HG03342 (cell line): ENCODE results near the gene NRIP2.
"Not testable (repeated sequence)": the region's sequence is repeated elsewhere in the genome, so short reads cannot be mapped to it uniquely, and the experiment has no call there.

Source experiments
- ATAC-seq: cut with Tn5 transposase; IDR thresholded peaks from one replicate; pipeline ENCODE4 v1.9.1; 2021; ENCODE audit warnings: mild to moderate bottlenecking, moderate library complexity; ENCODE audit not compliant: unreplicated experiment

The NRIP2 gene, protein sequence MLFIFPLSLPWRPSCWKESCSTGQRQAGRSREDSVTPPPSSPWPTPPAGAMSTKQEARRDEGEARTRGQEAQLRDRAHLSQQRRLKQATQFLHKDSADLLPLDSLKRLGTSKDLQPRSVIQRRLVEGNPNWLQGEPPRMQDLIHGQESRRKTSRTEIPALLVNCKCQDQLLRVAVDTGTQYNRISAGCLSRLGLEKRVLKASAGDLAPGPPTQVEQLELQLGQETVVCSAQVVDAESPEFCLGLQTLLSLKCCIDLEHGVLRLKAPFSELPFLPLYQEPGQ

DNA sequence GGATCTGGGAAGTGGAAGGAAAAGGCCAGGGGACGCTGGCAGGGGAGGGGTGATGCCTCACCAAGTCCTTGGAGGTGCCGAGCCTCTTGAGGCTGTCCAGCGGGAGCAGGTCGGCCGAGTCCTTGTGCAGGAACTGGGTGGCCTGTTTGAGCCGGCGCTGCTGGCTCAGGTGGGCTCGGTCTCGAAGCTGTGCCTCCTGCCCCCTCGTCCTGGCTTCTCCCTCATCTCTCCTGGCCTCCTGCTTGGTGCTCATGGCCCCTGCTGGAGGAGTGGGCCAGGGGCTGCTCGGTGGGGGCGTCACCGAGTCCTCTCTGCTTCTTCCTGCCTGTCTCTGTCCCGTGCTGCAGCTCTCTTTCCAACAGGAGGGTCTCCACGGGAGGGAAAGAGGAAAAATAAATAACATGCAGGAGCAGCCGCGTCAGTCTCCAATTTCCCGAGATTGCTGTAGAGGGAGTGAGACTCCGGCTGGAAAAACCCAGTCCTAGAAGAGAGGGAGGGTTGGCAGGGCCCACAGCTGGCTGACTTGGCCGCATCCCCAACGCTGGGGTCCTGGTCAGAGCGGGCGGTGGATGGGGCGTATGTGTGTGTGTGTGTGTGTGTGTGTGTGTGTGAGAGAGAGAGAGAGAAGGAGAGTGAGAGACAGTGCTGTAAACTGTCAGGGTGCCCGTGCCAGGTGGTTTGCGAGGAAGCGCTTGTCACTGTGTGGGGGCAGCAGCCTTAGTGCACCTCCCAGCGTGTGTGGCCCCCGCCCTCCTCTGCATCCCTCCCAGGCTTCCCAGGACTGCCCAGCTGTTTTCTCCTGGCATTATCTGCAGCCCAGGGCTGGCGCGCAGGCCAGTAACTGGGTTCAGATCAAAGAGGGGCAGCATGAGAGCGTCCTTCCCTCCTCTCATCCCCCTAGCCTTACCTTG lies at the start of gene NRIP2:
NRIP2 (minus strand) TSS at position 455 of the 911 bp plus-strand sequence; CDS start at position 403, 52 bp downstream.
- ATAC-seq, result no peak

DNA sequence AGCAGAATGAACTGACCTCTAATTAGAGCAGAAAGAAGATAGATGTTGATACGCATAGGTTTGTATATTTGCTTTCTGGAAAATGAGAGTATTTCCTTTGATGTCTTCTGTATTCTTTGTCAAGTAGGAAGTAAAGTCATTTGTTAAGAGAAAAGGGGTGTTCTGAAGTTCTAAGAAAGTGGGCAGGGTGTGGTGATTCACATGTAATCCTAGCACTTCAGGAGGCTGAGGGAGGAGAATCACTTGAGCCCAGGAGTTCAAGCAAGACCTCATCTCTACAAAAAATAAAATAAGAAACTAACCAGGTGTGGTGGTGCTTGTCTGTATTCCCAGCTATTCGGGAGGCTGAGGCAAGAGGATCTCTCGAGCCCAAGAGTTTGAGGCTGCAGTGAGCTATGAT lies 45.0 kb upstream of the NRIP2 start:
- no peak for ATAC-seq

DNA sequence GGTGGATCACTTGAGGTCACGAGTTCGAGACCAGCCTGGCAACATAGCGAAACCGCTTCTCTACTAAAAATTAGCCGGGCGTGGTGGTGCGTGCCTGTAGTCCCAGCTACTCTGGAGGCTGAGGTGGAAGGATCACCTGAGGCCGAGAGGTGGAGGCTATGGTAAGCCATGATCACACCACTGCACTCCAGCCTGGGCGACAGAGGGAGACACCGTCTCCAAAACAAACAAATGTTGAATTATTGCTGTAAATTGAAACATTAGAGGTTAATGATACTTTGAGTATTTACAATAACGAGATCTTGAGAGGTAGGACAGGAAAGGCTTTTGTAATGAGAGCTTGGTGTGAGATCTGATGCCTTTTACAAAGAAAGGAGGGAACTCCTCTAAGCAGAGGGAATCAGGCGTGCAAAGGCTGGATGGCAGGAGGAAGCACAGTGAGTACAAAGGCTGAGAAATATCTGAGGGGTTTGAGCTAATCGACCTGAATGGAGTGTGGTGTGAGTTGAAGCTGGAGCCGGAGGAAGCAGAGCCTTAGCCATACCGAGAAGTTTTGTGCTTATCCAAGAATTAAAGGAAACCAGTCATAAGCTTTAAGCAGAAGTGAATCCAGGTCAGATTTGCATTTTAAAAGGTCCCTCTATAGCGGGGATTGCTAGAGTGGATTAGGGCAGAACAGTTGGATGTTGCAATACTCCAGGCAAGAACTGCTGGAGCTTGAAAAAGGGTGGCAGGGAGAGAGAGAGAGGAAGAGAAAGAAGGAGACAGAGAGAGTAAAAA lies 43.3 kb upstream of the NRIP2 start:
- ATAC-seq, result no peak

DNA sequence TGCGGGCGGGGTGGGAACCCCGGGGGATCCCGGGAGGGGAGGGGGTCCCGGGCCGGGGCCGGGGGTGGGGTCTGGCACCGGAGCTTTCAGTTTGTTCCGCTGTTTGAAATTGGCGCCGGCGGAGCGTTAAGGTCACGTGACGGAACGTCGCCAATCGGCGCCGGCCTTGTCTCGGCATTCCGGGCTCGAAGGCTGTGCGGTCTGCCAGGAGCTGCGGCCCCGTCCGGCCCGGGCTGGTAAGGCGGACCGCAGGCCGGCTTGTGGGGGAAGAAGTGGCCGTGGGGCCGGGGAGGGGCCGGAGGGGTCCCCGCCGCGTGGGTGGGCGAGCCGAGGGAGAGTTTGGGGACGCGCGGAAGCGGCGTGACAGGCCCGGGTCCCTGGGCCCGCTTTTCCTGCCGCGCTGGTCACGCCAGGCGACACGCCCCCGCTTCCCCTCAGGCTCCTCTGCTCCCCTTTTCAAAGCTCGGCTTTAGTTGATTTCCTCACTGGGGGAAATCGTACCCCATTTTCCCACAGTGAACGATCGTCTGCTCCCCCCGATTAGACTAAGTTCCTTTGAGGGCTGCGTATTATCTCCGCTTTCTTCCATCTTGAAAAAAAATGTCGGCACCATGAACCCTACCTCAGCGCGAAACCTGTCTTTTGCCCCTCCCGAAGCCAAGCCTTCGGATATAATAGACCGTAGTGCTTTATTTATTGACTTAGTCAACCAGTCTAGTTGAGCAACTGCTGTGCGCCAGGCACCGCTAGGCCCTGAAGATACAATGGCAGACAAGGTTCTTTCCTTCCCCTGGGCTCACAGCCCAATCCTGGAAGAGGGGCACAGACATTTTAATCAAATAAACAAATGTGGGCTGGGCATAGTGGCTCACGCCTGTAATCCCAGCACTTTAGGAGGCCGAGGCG lies 42.5 kb upstream of the NRIP2 start, which contains the start of the genes FOXM1 and RHNO1:
FOXM1 (minus strand) TSS at position 128 of the 906 bp plus-strand sequence. CDS start 2,696 bp downstream, outside the sequence.
RHNO1 (plus strand) TSS at position 177 of the 906 bp plus-strand sequence. CDS start 8,144 bp downstream, outside the sequence.
- ATAC-seq, result peak; percentile 77

DNA sequence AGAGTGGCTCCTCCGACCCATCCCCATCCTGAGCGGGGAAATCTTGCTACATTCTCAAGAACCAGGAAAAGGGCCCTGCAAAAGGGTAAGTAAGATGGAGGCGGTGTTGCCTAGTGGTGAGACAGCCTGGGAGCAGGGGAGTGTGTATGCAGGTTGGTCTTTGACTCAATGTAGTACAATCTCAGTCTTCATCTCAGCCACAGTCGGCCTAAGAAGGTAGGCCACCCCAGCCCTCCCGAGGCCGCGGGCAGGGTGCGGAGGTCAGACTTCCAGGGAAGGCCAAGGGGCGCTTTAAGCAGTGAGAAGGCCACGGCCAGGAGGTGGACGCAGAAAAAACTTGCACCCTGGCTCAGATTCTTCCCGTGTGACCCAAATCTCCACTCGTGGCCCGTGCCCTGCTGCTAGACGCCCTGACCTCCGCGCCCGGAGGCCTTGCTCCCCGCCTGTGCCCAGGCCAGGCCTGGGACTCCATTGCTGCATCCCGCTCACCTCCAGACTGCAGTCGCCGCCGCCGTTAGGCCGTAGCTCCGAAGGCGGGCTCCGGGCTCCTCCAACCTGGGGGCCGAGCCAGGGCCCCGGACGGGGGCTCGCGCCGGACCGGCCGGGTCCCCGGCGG lies 41.7 kb upstream of the NRIP2 start:
- ATAC-seq, result peak; percentile 34

DNA sequence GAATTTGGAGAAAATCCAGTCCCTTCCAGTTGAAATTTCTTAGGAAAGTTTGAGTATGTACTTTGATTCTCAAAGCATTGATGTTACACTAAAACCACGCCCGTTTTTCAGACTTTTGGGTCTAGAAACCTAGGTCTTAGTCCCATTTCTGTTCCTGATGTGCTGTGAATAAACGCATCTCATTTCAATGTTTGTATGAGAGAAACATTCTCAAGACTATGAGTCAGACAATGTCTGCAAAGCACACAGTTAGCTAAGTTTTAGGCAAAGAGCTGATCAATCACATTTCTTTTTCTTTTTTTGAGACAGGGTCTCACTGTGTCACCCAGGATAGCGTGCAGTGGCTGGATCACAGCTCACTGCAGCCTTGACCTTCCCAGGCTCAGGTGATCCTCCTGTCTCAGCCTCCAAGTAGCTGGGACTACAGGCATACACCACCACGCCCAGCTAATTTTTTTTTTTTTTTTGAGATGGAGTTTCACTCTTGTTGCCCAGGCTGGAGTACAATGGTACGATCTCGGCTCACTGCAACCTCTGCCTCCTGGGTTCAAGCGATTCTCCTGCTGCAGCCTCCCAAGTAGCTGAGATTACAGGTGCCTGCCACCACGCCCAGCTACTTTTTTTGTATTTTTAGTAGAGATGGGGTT lies 34.3 kb upstream of the NRIP2 start:
- ATAC-seq, result not testable (repeated sequence)

DNA sequence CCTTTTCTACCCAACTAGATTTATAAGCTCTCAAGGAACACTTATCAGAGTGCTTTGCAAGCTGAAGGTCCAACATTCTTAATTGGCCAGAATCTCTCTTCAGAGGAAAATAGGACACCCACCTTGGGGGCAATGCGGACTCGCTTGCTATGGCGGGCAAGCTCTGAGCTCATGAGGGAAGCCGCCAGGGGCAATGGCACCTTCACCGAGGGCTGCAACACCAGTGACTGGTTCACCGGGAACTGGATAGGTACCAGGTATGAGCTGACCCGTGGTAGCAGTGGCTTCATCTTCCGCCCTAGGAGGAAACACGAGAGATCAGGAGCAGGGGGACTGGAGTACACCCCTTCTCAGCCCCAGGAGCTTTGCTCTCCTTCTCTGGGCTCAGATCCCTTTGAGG lies 29.4 kb upstream of the NRIP2 start:
- ATAC-seq, result no peak

DNA sequence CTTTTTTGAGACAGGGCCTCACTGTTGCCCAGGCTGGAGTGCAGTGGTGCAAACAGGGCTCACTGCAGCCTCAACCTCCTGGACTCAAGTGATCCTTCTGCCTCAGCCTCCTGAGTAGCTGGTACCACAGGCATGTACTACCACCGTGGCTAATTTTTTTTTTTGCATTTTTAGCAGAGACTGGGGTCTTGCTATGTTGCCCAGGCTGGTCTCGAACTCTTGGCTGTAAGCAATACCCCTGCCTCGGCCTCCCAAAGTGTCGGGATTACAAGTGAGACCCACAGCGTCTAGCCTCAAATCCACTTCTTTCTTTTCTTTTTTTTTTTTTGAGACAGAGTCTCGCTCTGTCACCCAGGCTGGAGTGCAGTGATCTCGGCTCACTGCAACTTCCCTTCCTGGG lies 28.6 kb upstream of the NRIP2 start:
- ATAC-seq, result not testable (repeated sequence)

DNA sequence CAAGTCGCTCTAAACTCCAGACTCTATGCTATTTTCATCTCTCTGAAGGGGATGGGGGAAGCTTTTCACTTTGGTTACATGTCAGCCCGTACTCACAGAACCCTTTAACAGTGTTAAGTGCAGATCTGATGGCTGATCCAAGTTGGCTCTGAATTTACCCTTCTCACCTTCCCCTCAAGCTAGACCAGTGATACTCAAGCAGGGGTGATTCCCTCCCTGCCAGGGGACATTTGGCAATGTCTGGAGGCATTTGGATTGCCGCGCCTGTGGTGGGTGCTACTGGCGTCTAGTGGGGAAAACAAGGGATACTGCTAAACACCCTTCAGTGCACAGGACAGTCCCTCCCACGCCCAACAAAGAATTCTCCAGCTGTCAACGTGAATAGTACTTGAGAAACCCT lies 28.0 kb upstream of the NRIP2 start:
- no peak for ATAC-seq

DNA sequence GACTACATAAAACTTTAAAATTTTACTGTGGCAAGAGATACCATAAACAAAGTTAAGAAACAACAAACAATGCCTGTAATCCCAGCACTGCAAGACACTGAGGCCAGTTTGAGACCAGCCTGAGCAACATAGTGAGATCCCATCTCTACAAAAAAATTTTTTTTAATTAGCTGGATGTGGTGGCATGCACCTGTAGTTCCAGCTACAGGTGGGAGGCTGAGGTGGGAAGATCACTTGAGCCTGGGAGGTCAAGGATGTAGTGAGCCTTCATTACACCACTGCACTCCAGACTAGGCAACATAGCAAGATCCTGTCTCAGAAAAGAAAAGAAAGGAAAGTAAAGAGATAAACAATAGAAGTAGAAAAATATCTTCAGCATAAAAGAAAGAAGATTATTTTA lies 25.3 kb upstream of the NRIP2 start:
- no peak for ATAC-seq

DNA sequence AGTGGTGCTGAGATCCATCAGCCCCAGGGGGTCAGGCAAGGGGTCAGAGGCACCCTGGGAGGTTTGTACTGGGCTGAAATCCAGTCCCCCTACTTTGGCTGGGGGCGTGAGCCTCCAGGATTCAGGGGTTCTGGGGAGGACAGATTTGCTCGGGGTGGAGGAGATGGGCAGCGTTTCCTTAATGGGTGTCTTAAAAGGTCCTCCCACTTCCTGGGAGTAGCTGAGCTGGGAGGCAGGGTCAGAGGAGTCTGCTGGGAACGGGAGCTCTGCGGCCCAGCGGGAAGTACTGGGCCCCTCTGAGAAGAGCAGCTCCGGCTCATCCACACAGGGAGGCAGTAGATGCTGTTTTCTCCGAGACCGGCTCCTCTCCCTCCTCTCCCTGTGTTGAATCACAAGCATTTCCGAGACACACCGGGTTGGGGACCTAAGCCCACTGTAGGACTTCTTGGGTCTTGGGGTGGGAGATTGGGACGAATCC lies 24.1 kb upstream of the NRIP2 start:
- no peak for ATAC-seq

DNA sequence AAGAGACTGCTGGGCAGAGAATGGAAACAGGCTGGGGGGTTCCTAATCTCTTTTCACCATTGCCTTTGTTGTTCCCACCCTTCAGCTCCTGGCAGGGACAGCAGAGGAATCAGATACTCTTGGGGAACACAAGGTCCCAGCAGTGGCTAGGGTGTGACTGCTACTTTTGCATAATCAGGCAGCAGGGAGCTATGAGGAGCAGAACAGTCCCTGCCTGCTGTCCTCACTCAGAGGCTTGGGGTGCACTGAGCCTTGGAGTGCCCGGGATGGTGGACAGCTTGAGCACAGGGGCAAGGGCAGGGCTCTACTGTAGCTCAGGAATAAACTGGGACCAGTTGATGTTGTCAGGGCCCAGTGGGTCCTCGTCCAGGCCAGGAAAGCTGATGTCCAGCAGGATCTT lies 23.5 kb upstream of the NRIP2 start:
- ATAC-seq, result no peak

DNA sequence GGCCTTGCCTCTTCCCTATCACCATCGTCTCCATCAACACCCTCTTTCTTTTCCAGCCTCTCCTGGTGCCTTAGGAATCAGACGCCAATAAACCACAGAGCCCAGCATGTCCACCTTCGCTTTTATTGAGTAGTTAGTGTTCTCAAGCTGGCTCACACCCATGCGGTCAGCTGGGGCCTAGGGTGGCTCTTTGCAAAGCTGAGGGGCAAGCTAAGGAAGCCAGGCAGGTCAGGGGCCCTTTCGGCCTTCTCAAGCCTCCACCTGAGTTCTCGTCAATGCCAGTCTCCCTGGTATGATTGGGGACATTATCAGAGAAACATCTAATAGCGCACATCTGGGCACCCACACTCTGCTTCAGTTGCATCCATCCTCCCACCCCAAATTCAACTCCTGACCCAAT lies 22.7 kb upstream of the NRIP2 start:
- no peak for ATAC-seq

DNA sequence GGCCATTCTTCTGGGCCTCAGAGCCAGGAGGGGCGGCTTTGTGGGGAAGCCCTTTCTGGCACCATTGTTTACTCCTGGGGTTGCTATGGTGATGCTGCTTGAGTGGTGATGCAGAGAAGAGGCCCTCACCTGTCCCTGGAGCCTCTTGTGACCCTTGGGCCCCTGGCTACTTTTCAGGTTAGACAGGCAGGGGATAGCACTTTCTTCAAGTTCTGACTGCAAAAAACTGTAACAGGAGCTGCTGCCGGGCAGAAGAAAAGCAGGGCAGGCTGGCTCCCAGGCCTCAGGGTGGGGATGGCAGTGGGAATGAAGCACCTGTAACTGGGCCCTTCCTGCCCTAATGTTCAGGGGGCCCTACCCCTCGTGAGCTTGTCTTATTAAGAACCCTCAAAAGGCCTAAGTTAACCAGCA lies 22.2 kb upstream of the NRIP2 start, which contains the start of gene TEX52:
TEX52 (minus strand) TSS at position 19 of the 411 bp plus-strand sequence; CDS start at position 6, 13 bp downstream.
- no peak for ATAC-seq

DNA sequence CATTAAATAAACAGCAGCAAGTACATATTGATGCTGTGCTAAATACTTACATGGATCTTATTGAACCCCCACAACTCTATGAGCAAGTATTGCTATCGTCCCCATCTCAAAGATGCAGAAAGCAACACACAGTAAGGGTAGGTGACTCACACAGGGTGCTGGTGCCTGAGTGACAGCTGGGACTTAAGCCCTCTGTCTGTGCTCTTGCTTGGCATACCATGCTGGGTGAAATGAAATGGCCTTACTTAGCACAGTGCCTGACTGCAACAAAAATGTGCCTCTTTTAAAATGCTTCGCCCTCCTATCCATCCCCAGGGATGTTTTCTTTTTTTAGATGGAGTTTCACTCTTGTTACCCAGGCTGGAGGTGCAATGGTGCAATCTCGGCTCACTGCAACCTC lies 21.2 kb upstream of the NRIP2 start:
- ATAC-seq, result no peak

DNA sequence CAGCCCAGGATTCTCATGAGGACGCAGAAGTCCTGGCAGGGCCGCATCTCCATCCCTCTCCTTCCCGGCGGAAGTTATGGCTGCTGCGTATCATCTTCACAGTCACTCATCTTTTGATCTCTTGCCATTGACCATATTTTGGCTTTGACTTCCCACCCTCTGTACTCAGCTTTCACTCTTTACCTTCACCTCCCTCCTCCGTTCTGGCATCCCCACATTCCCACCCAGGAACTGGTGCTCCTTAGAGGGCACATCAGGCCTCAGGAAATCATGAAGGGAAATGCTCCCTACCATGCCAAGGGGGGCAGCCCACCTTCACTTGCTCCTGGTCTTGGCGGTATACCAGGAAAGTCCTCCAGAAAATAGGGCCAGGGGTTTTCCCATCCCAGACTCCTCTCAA lies 20.7 kb upstream of the NRIP2 start:
- ATAC-seq, result no peak

DNA sequence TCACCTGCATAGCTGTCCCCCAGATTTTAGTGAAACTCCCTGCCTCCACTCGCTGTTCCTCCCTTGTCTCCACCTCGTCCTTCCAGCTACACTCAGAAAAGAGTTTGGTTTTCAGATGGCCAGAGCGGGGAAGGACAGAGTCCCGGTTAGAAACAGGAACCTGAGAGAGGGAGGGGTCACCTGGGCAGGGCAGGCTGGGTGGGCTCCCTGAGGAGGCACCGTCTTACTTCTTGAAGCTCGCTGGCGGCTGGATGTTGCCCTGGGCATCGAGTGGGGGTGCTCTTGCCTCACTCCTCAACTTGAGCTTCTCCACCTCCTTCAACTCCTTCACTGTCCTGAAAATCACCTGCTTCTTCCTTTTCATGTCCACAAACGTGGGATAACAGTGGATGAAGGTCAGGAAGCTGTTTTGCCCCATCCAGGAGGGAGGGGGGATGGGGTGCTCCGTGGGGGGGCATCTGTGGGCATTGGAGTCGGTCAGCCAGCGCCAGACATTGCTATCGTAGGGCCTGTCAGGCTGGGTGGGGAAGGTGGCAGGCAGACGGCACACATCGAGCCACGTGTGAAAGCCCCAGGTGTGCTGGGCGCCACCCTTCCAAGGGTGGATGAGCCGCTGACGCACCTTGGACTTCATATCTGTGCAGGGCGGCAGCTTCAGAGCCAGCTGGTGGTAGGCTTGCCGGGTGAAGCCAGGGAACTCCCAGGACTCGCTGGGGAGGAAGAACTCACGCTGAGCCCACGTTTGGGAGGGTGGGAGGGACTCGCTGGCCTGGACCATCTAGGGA lies 20.0 kb upstream of the NRIP2 start:
- ATAC-seq, result no peak

DNA sequence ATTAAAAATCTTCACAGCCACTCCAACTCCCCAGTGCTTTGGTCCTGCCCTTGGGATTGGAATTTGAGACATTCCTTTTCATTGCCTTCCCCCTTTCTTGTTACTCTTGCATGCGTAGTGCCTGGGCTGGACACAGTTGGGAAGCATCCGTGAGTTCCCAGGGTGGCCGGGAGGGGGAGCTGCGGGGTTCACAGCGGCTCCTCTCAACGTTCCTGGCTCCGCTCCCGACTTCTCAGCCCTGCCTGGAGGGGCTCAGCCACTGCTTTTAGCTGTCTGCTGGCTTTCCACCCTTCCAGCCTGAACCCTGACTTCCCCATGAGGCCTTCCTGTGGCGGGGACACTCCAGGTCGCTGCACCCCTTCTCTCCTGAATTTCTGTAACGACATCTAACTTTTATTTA lies 18.8 kb upstream of the NRIP2 start:
- no peak for ATAC-seq
